ENCODE measurements around the gene OTX2. TPM values are rescaled to one million over a fixed set of nuclear protein-coding genes. Genes with fewer than 3 reads are reported as not detected.
A peak's percentile ranks its signal among the peaks of the same experiment; 100 is the strongest.

Gene OTX2
- total RNA-seq, 2 donors from 2014 or later: not detected

DNA sequence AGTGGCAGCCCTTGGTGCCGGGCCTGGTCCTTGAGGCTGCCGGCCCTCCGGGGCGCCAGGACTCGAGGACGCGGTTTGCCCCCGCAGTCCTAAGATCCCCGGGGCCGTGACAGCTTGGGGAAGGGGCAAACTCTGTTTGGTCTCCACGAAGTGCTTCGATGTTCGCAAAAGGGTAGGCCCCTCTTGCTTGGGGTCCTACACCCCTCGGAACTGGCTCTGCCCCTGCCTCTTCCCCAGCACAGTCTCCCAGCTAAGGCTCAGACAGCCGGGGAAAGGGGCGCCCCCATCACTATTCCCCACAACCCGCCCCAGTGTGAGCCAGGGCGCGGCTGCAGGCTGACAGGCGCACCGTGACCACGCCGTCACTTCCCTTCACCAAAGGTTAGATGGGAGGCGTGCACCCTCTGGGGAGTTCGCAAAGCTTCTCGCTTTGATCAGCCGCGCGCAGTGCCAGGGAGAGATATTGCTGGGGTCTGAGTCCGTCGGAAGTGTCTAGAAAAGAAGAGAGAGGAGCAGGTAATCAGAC, 7.2 kb upstream of the OTX2 start:
- Mint-ChIP-seq H3K36me3 (no peaks in the 10 kb centered on the region), H3K27ac (no peak overlapping the region), H3K4me3 (no peak overlapping the region), H3K9me3 (no peaks in the 10 kb centered on the region), H3K4me1 (ENCODE audit: low read depth in 2 of 2) (no peaks in the 10 kb centered on the region), H3K27me3 (peaks cover 29 to 58% of the 10 kb centered on the region in 2 donors)
- no peak for DNase-seq (ENCODE audit: low spot score)
- ATAC-seq: peak in 1 of 2 donors; percentile 32

DNA sequence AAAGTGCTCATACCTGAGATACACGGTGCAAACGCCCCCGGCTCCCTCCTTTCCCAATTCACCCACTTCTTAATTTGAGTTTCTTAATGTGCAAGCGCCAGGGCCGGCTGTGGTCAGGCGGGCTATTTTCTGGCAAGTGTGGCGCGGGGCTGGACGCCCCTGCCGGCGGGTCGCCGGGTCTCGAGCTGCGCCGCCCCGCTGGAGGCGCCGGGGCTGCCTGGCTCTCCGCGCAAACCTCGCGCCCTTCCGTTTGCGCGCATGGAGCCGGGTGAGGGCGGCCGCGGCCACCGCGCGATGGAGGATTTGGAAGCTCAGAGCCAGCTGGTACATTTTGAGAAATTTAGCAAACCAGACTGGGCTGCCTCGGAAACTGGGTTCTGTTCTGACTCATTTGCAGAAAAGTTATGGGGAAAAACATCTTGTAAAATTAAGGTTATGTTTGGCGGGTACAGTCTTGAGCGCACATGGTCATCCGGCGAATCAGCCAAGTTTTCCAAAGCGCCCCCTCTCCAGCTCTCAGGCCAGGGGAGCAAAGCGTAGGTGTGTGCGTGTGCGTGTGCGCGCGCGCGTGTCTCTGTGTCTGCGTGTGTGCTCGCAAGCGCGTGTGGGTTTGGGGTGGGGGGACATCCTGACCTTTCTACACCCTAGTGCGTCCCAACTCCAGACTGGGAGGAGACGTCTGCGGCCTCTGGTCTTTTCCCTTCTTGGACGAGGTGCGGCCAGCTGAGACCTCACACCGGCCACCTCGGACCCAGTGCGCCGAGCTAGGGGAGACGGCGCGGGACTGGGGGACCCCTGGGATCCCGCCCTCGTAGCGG, 6.5 kb upstream of the OTX2 start:
- Mint-ChIP-seq H3K4me3 (no peak overlapping the region), H3K27ac (no peak overlapping the region), H3K4me1 (ENCODE audit: low read depth in 2 of 2) (no peaks in the 10 kb centered on the region), H3K9me3 (no peaks in the 10 kb centered on the region), H3K36me3 (no peaks in the 10 kb centered on the region), H3K27me3 (peaks cover 32 to 62% of the 10 kb centered on the region in 2 donors)
- DNase-seq (ENCODE audit: low spot score): no peak
- ATAC-seq: no peak

DNA sequence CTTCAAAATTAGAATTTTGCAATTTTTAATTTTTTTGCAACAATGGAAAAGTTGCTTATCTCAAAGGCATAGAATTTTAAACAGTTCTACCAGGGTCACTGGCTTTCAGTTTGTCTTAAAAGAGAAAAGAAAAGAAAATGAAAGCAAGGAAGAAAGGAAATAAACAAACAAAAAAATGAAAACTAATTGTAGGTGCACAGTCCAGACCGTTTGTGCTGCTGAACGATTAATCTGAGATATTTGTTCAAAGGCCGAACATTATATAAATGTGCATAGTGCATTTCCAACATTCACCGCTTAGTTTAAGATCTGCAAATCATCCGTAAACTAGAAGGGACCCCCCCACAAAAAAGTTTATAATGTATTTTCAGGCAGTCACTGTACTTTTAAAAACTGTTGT, 5.5 kb upstream of the OTX2 start:
- Mint-ChIP-seq H3K27ac (no peak overlapping the region), H3K27me3 (peaks cover 34 to 64% of the 10 kb centered on the region in 2 donors), H3K9me3 (no peaks in the 10 kb centered on the region), H3K4me1 (ENCODE audit: low read depth in 2 of 2) (peaks cover 0 to 2% of the 10 kb centered on the region in 2 donors), H3K4me3 (no peak overlapping the region), H3K36me3 (no peaks in the 10 kb centered on the region)
- no peak for ATAC-seq
- DNase-seq (ENCODE audit: low spot score): no peak

DNA sequence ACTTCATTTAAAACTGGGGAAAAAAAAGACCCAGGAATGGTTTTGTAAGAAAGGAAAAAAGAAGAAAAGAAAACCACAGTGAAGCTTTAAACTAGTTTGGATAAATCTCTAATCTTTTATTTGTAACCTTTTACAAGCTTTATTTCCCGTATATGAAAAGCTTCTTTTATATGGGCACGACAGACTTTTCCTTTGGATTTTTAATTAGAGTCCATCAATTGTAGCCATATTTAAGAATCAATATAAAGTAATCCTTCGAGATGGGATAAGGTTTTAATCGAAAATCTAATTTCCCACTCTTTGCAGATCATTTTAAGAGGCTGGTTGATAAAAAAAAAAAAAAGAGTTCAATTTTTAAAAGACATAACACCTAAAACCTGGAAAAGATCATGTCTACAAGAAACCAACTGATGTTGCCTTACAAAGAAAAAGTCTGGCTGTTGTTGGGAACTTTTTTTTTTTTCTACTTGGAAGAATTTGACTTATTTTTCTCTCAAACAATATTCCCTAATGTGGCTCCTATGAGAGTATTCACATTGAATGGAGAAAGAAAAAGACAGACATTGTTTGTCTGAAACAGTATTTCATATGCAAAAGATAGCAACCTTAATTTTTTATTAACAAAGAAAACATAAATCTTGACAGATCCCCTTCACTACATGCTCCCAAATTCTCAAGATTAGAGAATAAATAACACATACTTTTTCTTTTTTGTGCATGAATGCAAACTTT, 4.9 kb upstream of the OTX2 start:
- Mint-ChIP-seq H3K27ac (no peak overlapping the region), H3K36me3 (peaks cover 5% of the 10 kb centered on the region), H3K27me3 (peaks cover 39 to 65% of the 10 kb centered on the region in 2 donors), H3K4me3 (no peak overlapping the region), H3K4me1 (ENCODE audit: low read depth in 2 of 2) (peaks cover 0 to 2% of the 10 kb centered on the region in 2 donors), H3K9me3 (no peaks in the 10 kb centered on the region)
- no peak for ATAC-seq
- no peak for DNase-seq (ENCODE audit: low spot score)

DNA sequence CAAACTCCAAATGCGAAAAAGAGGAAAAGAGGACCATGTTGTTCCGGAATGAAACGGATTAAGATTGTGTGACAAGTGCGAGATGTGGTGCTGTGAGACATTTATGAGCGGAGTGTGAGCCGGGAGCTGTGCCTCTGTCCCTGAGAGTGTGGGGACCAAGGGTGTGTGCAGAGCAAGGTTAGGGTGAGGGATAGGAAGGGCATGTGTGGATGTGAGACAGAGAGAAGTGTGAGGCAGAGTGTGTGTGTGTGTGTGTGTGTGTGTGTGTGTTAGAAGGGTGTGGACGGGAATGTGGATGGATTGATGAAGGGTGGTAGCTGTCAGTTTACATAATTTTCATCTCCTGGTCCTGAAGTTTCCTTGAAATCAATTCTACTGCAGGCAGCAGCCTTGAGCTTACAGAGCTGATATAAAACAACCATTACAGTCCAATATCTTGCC, 4.3 kb upstream of the OTX2 start:
- H3K27ac Mint-ChIP-seq: no peak overlapping the region
- H3K4me1 Mint-ChIP-seq (ENCODE audit: low read depth in 2 of 2): peaks cover 0 to 6% of the 10 kb centered on the region in 2 donors
- H3K27me3 Mint-ChIP-seq: peaks cover 44 to 68% of the 10 kb centered on the region in 2 donors
- H3K4me3 Mint-ChIP-seq: no peak overlapping the region
- no peaks in the 10 kb centered on the region for H3K9me3 Mint-ChIP-seq
- peaks cover 11% of the 10 kb centered on the region for H3K36me3 Mint-ChIP-seq
- DNase-seq (ENCODE audit: low spot score) (no peak), ATAC-seq (peak in 1 of 2 donors; percentile 31)

DNA sequence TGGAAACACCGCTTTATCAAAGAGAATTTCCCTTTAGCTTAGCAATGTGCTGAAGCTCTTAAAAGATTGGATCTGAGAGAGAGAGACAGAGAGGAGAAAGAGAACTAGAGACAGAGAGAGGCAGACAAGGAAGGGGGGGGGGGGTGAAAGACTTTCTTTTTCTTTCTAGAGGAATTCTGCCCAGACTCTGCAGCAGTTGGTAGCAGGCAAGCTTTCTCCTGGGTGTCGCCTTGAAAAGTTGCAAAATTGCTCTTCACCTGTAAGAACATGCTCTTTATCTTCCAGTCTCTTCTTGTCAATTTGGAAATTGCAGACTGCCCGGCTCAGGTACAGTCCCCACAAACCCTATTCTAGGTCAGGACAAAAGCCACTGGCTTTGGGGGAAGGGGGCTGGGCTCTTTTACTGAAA, 2.9 kb upstream of the OTX2 start:
- Mint-ChIP-seq H3K36me3 (peaks cover 11% of the 10 kb centered on the region), H3K4me1 (ENCODE audit: low read depth in 2 of 2) (peaks cover 1 to 8% of the 10 kb centered on the region in 2 donors), H3K27me3 (peaks cover 45 to 68% of the 10 kb centered on the region in 2 donors), H3K9me3 (no peaks in the 10 kb centered on the region), H3K27ac (no peak overlapping the region), H3K4me3 (no peak overlapping the region)
- no peak for DNase-seq (ENCODE audit: low spot score)
- no peak for ATAC-seq

DNA sequence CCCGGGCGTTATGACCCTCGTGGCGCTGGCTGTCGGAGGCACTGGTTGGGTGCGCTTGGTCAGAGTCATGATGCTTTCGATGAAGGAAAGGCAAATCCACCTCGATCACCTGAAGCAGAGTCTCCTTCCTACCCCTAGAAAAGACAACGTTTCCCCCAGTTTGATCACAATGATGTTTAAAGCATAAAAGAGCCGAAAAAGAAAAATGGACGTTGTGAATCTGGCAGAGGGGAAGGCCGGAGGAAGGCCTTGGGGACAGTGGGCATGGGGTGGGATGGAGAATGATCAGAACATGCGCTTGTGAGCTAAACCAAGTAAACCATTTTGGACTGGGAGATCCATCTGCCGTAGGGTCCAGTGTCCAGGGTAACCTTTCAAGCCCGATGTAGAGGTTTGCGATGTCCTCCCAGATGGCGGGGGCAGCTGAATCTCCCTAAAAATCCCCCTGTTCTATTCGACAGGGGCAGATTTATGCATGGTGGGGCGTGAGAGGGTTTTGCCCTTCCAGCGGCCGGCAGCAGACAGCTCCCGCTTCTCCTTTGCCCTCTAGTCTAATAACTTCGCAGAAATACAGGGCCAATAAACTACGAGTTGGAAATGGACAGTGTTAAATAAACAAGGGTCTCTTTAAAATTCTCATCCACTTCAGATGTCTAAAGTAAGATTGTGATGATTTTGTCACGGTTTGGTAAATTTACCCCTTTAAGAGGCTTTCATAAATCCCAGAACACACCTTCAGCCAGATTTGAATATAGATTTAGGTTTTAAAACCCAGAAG, 2.3 kb upstream of the OTX2 start:
- H3K9me3 Mint-ChIP-seq: no peaks in the 10 kb centered on the region
- ATAC-seq (no peak), DNase-seq (ENCODE audit: low spot score) (no peak)
- no peak overlapping the region for H3K4me3 Mint-ChIP-seq
- H3K27me3 Mint-ChIP-seq: peaks cover 45 to 68% of the 10 kb centered on the region in 2 donors
- H3K4me1 Mint-ChIP-seq (ENCODE audit: low read depth in 2 of 2): peaks cover 4 to 11% of the 10 kb centered on the region in 2 donors
- H3K27ac Mint-ChIP-seq: no peak overlapping the region
- H3K36me3 Mint-ChIP-seq: peaks cover 12% of the 10 kb centered on the region

DNA sequence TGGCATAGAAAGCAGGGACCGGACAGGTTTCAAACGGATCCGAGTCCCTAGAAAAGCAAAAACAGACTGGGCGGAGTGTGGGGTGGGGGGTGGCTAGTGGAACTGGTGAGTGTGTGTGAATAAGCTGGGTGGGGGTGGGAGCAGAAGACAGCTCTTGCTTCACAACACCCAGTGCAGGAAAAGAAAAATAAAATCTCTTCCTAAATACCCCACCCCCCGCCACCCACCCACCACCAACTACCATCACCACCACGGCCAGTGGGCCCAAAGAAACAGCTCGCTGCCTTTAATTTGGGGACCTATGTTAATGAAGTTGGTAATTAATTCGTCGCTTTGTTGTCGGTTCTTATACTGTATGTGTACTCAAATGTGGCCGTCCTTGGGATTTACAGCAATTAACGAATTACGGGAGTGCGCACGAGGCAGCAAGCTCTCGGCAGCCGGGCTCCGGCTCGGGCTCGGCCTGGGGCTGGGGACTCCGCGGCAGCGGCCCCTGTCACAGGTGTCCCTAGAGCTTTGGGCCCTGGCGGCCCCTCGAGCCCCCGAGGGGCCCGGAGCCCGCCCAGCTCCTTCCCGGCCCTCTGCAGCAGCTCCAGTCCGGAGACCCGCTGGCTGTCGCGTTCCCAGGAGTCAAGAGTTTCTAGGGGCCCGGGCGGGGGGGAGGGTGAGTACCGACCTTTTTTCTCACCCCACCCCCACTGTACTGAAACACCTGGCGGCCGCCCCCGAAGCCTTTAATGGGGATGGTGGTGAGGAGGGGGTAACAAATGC, 1.5 kb upstream of the OTX2 start:
- DNase-seq (ENCODE audit: low spot score): no peak
- Mint-ChIP-seq H3K4me3 (no peak overlapping the region), H3K9me3 (no peaks in the 10 kb centered on the region), H3K27me3 (peaks cover 49 to 76% of the 10 kb centered on the region in 2 donors), H3K27ac (no peak overlapping the region), H3K4me1 (ENCODE audit: low read depth in 2 of 2) (peaks cover 9 to 11% of the 10 kb centered on the region in 2 donors), H3K36me3 (peaks cover 17% of the 10 kb centered on the region)
- ATAC-seq: no peak

DNA sequence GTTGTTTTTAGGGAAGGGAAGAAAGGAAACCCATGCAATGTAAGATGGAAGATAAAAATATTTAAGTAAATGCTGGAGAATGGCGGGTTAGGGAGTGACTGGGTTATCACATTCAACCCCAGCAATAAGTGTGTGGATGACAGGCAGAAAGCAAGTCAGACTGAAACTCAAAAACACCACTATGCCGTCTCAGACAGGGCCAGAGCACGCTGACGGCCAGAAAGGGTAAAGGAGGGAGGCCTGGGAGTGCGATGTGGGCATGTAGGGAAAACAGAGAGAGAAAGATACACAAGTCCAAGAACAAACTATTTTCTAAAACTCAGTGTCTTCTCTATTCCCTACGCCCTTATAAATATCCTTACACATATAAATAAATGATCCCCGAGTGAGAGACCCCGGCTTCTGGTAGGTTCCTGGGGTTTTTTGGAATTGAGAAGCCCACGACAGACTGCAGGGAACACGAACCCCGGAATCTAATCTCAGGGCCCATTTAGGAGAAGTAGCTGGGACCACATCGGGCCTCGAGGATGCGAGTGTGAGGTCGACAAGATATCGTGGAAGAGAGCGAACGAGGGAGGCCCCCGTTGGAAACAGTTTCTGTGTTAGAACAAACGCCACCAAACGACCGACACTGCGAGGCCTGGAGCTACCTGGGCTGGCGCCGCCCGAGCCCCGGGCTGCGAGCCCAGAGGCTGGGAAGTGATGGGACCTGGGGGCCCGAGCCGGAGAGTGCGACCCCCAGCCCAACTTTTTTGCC, 735 bp upstream of the OTX2 start:
- Mint-ChIP-seq H3K9me3 (no peaks in the 10 kb centered on the region), H3K36me3 (peaks cover 23% of the 10 kb centered on the region), H3K4me1 (ENCODE audit: low read depth in 2 of 2) (peaks cover 9 to 11% of the 10 kb centered on the region in 2 donors), H3K27me3 (peaks cover 56 to 83% of the 10 kb centered on the region in 2 donors), H3K27ac (no peak overlapping the region), H3K4me3 (no peak overlapping the region)
- ATAC-seq: no peak
- no peak for DNase-seq (ENCODE audit: low spot score)

DNA sequence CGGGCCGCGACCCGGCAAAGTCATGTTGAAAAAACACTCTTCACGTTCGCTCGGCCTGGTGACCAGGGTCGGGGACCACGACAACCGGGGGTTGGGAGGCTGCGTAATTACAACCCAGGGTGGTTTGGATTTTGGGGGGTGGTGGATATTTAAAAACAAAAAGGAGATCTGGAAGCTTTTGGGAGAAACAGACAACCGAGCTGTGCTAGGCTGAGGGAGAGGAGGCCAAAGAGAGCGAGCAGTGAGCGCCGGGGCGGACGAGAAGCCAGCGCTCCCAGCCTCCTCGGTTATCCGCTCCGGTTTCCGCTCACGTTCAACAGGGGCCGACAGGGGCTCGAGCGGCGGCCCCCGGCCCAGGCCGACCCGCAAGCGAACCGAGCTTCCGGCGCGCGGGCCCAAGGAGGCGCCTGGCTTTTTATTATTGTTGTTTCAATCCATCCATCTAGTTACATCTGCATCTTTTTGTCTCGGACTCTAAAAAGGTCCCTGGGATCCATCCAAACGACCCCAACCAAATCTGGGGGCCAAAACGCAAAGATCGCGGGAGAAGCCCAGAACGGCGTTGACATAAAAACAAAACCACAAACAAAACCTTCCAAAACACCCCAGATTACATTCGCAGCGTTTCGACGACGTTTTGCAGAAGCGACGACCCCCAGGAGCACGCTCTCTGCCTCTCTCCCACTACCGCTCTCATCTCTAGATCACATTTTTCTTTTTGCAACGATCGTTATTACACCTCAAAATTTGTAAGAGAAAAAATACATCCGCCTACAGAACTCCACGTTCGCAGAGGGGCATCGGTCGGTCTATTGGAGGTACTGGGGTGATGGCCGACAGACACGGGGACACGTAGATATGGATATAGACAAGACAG, 771 bp downstream of the OTX2 start:
- no peak overlapping the region for H3K4me3 Mint-ChIP-seq
- H3K27me3 Mint-ChIP-seq: peaks cover 67 to 86% of the 10 kb centered on the region in 2 donors
- ATAC-seq (no peak), DNase-seq (ENCODE audit: low spot score) (no peak)
- peak overlapping the region in 1 of 2 donors; percentile 32 for H3K27ac Mint-ChIP-seq
- no peaks in the 10 kb centered on the region for H3K9me3 Mint-ChIP-seq
- peaks cover 26% of the 10 kb centered on the region for H3K36me3 Mint-ChIP-seq
- H3K4me1 Mint-ChIP-seq (ENCODE audit: low read depth in 2 of 2): peaks cover 9 to 11% of the 10 kb centered on the region in 2 donors

DNA sequence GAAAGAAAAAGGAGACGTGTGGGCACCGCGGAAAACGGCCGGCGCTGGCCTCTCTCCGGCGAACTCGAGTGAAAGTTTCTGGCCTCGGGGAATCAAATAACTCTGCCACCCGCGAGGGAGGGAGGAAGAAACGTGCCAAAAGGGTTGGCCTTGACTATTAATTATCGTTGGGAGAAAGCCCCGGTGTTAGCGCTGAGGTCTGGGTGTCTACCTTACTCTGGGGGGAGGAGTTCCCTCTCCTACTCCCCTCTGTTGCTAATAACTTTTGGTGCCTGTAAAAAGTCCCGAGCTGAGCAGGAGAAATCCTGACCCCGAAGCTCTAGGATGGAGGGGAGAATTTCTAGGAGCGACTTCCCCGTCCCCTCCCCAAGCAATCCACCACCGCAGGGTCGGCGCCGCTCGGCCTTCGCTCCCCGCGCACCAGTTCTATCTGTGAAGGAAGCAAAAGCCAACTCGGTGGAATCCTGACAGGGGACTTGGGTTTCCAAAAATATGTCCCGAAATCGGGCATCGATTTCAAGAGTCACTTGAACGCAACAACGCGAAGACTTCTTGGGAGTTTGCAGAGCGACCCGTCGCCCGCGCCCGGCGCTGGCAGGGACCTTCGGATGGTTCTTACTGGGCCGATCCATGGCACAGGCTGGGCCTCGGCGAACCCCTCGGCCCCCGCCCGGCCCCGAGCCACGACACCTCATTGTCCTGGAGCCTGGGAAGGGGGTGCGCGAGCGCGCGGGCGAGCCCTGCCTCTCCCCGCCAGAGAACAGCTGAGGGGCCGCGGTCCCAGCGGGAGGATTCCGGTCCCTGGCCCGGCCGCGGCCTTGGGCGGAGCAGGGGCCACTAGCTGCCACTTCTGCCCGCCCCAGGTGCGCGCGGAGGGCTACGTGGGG, 1.7 kb downstream of the OTX2 start:
- peaks cover 9 to 11% of the 10 kb centered on the region in 2 donors for H3K4me1 Mint-ChIP-seq (ENCODE audit: low read depth in 2 of 2)
- peaks cover 67 to 82% of the 10 kb centered on the region in 2 donors for H3K27me3 Mint-ChIP-seq
- H3K4me3 Mint-ChIP-seq: peak overlapping the region; percentile 17
- DNase-seq (ENCODE audit: low spot score) (no peak), ATAC-seq (no peak)
- H3K9me3 Mint-ChIP-seq: no peaks in the 10 kb centered on the region
- peaks cover 26% of the 10 kb centered on the region for H3K36me3 Mint-ChIP-seq
- peak overlapping the region in 1 of 2 donors; percentile 18 for H3K27ac Mint-ChIP-seq

Measured in natural killer cell treated with Interleukin-12 subunit alpha and Interleukin-12 subunit beta and Interleukin-15 and Interleukin-18, amount 100 ng/mL, for 72 hours (primary cell).